NCI-H524 (cell line): Measurements from ENCODE around the gene SYTL5.
"Not testable (repeated sequence)": the region's sequence is repeated elsewhere in the genome, so short reads cannot be mapped to it uniquely, and the experiment has no call there.

Experiments
- DNase-seq, 2 experiments: peaks; one replicate each; lab custom pipeline; 2025; lab: John Stamatoyannopoulos, UW

SYTL5 gene

GRCh38 chrX:38006291-38006690, at the start of gene SYTL5:
Gene SYTL5, plus strand, starts transcription at chrX:38006553. Its CDS starts 27,337 bp downstream, at chrX:38033890.
- DNase-seq, result no peak

DNA sequence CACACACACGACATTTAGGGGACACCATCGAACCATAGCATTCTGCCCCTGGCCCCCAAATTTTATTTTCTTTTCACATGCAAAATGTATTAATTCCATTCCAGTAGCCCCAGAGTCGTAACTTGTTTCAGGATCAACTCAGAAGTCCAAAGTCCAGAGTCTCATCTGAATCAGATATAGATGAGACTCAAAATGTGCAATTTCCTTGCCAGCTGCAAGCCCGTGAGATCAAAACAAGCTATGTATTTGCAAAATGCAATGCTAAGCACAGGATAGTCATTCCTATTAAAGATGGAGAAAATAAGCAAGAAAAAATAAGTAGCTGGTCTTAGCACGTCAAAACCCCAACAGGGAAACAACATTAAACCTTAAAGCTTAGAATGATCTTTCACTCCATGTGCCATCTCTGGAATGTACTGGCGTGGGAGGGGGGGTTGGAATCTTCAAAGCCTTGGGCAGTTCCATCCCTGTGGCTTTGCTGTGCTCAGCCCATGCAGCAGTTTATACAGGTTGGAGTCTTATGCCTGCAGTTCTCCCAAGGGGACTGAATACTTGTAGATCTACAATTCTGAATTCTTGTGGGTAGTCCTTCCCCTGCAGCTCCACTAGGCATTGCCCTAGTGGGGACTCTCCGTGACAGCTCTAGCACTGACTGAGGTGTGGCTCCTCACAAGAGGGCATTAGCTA, 47.7 kb upstream of the SYTL5 start:
- no peak for DNase-seq

GRCh38 chrX:37959212-37960021, 46.9 kb upstream of the SYTL5 start:
- DNase-seq, result no peak

- no peak for DNase-seq
Measured at GRCh38 chrX:37961118-37961517, 45.2 kb upstream of the SYTL5 start.

DNA sequence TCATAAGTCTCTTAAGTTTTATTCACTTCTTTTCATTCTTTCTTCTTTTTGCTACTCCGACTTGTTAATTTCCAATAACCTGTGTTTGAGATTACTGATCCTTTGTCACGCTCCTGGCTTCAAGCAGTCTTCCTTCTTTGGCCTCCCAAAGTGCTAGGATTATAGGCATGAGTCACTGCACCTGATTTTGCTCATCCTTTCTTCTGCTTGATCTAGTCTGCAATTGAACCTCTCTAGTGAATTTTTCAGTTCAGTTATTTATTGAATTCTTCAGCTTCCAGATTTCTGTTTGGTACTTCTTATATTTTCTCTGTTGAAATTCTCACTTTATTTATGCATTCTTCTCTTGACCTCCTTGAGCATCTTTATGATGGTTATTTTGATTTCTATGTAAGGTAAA, 38.6 kb upstream of the SYTL5 start:
- DNase-seq, result no peak

DNA sequence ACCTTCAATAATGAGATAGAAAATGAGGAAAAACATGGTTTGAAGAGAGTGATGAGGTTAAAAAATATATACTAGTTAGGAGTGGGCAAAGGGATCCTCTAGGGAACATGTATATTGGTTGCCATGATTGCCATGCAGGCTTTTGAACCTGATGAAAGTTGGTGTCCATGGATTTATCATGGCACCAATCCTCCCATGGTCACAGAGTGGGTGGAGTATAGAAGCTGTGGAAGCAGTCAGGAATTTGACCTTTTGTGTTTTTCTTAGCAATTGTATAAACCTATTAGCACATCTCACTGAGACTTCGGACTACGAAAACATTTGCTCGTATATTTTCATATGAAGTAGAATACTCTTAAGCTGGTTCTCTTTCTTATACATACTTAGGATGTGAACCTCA, 30.9 kb upstream of the SYTL5 start:
- no peak for DNase-seq

GRCh38 chrX:37976153-37976552, 30.2 kb upstream of the SYTL5 start:
- DNase-seq, result no peak

- DNase-seq, result no peak
Measured at GRCh38 chrX:37984880-37985279, 21.5 kb upstream of the SYTL5 start.

DNA sequence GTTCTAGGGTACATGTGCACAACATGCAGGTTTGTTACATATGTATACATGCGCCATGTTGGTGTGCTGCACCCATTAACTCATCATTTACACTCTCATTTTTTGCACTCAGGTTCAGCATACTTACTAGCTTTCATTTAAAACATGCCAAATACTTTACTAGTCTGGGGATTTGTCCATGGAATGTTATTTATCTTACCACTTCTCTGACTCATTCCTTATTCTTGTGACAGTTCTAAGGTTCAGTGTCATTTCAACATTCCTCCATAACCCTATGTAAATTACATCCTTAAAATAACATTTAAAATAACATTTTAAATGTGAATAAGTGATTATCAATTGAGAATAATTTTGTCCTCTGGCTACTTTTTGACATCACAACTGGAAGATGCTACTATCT, 19.5 kb upstream of the SYTL5 start:
- no peak for DNase-seq

GRCh38 chrX:37989304-37989703, 17.0 kb upstream of the SYTL5 start:
- DNase-seq, result no peak

DNA sequence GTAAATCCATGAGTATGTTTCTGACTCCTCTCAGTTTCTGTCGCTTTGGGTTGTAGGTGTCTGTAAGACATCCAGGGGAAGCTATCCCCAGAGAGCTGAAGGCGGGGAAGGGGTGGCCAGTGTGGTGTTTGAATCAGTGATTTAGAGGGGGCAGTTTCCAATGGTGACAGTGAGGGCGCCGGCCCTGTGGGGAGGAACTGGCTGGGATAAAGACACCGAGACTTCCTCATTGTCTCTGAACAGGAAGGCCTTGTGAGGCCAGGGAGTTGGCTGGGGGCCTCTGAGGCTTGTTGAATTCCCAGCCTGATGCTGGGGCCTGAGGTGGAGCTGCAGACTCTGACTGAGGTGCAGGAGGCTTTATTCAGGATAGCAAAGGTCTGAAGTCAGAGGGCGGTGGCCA, 15.1 kb upstream of the SYTL5 start:
- DNase-seq, result not testable (repeated sequence)

- no peak for DNase-seq
Measured at GRCh38 chrX:37993176-37993575, 13.2 kb upstream of the SYTL5 start.

GRCh38 chrX:37993837-37994619, 12.3 kb upstream of the SYTL5 start:
- DNase-seq, result peak; percentile 4 to 56

DNA sequence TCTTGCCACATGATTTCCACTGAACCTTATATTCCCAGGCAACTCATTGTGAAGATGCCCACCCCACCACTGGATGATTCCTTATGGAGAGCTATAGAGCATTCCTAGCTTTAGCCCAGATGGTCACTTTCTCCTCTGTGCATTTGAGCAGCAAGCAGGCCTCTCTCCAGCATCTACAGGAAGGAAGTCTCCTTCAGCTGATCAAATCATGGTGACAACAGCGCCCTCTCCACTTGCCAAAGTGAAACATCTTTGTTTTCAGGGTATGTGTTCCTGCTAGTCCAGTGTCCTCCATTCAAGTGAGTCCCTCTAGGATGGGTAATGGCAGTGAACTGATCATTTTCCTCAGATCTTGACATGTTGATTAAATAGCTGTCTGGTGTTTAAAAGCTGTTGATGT, 10.9 kb upstream of the SYTL5 start:
- DNase-seq, result no peak

DNA sequence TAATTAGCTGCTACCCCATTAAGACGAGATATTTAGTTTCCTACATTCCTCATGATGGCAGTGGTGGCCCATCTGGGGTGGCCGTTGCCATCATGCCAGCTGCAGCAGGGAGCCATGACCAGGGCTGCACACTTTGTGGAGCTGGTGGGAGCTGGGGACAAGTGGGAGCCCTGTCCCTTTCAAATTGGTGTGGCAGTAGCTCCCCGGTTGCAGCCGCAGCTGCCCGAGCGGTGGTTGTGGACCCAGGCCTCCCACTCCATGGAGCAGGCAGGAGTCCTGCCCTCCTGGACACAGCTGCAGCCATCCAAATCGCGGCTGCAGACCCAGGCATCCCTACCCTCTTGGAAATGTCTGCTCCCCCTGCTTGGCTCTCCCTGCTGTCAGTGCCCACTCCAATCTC, 9.3 kb upstream of the SYTL5 start:
- DNase-seq, result no peak

DNA sequence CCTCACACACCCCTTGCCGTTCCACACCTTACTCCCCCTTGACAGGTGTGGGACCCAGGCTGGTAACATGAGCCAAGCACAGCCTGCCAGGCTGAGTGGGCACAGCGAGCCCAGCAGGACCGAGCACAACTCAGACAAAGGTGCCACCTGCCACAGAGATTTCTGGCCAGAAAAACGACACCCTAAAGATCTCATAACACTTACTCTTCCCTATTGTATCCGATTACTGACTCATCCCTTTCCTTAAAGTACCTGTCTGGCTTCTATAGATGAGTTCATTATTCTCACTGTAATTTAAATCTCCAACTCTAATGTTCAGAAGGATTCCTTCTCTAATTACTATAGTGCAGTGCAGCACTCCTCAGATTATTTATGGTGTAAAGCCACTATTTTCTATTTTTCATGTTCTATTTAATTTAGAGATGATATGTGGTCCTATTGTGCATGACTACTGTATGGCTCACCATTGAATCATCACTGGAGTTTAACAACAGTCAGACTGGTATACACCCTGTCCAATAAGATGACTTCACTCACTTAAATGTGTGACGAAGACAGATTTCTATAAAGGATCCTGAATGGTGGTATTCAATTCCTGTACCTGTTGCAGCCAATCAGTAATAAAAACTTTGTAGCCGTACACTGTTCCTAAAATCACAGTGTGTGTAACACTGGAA, 7.6 kb upstream of the SYTL5 start:
- DNase-seq, result peak; percentile 16 to 79

GRCh38 chrX:38000706-38001105, 5.6 kb upstream of the SYTL5 start:
- no peak for DNase-seq

- DNase-seq, result no peak
Measured at GRCh38 chrX:38004046-38004445, 2.3 kb upstream of the SYTL5 start.

GRCh38 chrX:38006778-38007177, 425 bp downstream of the SYTL5 start:
- no peak for DNase-seq

- no peak for DNase-seq
Measured at GRCh38 chrX:38008658-38009057, 2.3 kb downstream of the SYTL5 start.

DNA sequence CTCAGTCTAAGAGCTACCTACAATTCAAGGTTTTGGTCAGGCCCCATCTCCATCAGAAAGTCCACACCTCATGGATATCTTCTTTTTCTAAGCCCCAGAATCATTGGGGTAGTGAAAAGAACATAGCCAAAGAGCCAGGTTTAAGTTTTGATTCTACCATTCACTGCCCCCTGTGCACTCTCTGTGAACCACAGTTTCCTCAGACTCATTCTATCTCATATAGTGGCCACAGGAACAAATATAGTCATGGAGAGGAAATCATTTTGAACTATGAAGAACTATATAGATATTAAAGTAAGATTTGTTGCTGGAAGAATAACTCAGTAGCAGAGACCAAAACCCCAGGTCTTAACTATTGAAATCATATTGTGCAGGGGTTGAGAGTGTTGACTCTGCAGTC, 3.3 kb downstream of the SYTL5 start:
- no peak for DNase-seq

GRCh38 chrX:38018766-38019425, 12.5 kb downstream of the SYTL5 start:
- no peak for DNase-seq
